Right lobe of liver (tissue), 4 donors: ENCODE data around the gene CLEC3A.

Source experiments
- CTCF ChIP-seq, 4 donors: fragments of 200-600 bp in 3 of 4; fragments of 450-650 bp in 1 of 4; IDR thresholded peaks; one replicate each; pipeline versions ENCODE4 v1.5.1 to v1.8.0; 2016 to 2022; ENCODE audit warnings: antibody characterized with exemption in 4 of 4, mild to moderate bottlenecking in 2 of 4
- POLR2A ChIP-seq: fragments of 450-650 bp; IDR thresholded peaks from one replicate; pipeline ENCODE4 v1.6.1; 2017; ENCODE audit warnings: antibody characterized with exemption, mild to moderate bottlenecking
- donor health status: DM: no; HTN: no; CAD: no.
- donor health status: DM: no; HTN: no; CAD: no.
- donor health status: DM: no; HTN: yes; CAD: no.

DNA sequence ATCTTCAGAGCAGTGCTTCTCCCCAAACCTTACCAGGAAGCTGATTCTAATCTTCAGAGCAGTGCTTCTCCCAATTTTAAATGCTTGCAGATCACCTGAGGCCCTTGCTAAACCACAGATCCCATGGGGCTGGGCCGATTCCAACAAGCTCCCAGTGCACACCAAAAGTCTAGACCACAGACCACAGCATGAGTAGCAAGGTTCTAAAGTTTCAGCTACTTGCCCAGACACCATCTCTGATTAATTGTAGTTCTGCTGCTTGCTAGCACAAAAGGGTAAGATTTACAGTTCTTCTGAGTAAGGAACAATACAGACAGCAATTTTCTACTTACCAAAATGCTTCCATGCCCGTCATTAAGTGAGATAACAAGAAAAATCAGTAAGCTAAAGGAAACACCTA lies 12.2 kb downstream of the CLEC3A start:
- TF ChIP-seq CTCF (IDR thresholded peaks at IDR 0.05) (no peak), POLR2A (no peak)
